GM19438 (cell line): ENCODE results near the gene TROAP.
"Not testable (repeated sequence)": the region's sequence is repeated elsewhere in the genome, so short reads cannot be mapped to it uniquely, and the experiment has no call there.

Experiments
- ATAC-seq: cut with Tn5 transposase; IDR thresholded peaks from one replicate; pipeline ENCODE4 v1.9.1; 2021; ENCODE audit warnings: low read depth; ENCODE audit not compliant: unreplicated experiment

Gene TROAP

DNA sequence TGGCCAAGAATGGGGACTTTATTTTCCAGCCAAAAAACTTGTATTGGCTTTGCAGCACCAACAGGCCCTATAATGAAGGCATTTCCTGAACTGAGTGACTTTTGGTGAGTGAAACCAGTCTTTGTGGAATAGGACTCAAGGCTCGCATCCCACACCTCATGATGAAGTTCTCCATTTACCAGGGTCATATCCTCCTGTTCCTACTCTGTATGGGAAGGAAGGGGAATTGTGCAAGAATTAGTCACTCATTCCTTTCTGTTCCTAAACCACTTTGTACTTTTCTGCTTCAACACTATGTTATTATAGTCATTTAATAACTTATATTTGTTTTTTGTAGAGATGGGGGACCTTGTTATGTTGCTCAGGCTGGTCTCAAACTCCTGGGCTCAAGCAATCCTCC, 41.9 kb downstream of the TROAP start:
- ATAC-seq: no peak

DNA sequence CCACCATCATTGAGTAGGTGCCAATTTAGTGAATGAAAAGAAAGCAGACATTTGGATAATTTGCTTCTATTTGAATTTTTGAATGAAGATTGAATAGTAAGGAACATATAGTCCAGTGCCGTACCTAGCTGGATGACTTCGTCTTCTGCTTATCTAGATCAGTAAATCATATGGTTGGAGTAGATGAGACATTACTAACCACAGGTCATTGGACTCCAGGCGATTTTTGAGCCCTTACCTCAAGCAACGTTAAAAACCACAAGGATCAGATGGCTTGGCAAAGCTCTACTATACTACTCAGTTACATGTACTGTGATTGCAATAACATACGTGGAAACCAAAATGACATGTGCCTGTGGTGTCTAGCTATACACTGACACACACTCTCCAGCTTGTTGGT, 42.5 kb downstream of the TROAP start:
- ATAC-seq: no peak

DNA sequence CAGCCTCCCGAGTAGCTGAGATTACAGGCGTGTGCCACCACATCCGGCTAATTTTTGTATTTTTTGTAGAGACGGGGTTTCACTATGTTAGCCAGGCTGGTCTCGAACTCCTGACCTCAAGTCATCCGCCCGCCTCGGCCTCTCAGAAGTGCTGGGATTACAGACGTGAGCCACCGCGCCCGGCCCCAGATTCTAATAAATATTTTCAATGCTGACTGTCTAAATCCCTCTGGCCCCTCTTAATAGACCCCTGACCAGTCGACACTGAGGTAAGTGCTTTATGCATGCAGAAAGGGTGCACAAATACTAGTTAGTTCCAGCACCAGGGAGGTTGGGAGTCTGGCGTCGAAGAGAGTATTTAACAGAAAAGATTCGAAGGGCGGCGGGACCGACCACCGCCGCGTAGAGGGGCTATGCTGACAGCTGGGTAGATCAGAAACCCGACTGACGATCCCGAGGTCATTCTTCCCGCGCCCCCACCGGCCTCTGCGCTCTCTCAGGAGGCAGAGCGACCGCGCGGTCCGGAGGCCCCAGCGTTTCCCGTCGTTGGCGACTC, 43.1 kb downstream of the TROAP start:
- no peak for ATAC-seq

DNA sequence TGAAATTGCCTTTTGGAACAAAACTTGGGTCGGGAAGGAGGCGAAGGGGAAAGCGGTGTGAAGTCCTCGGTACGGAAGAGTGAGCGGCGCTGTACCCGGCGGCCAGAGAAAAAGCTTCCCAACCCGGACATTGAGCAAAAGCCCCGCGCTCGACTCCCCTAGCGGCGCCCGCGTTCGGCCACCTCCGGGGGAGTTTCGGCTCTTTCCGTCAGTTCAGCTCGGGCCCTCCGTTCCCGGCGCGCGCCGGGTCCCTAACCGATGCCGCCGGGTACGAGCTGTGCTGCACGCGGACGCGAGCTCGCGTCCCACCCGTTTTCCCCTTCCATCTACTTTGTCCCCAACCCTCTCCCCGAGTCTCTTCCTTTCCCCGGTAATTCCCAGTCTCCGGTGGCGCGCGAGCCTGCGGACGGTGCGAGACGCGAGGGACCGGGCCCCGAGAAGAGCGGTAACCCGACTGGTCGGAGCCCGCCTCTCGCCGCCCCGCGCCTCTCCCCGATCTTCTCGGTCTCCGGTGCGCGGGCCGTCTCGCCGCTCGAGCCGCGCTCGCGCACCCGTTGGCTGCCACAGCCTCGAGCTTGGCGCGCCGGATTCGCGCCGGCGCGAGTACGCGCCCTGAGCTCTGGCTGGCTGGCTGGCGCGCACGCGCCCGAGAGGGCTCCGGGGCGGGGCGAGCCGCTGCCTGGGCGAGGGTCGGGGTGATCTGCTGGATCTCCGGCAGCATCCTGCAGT, 43.8 kb downstream of the TROAP start:
- ATAC-seq: no peak

DNA sequence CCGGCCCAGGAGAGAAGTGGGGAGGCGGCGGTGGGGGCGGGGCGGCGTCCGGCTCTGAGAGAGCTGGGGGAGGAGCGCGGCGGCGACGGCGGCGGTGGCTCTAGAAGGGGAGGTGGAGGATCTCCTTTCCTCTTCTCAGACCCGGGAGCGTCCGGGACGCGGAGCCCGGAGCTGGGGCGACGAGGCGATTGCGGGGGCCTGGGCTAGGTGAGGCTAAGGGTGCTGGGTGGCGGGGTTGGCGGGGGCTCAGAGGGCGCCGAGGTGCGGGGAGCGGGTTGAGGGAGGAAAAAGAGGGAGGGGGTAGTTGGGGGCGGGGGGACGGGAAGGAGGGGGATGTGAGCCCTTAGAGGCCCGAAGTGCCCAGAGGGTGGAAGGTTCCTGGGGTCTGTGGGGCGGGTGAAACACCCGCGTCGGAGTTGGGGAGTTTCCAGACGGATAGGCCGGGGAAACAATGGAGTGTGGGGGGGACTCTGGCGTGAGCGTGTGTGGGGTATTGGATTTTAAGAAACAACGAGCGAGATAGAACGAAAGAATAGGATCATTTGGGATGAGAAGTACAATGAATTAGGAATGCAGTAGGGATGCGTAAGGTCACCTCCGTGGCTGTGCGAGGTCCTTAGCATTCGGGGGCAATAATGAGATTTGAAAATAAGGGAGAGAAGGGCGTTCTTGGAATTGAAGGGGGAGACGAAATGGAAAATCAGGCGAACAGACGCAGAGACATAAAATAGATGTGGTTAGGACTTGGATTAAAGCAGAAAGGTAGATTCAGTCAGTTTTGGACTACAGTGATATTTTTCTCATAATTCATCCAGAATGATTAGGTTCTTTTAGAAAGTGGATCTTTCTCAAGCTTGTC, 44.6 kb downstream of the TROAP start, which contains the start of gene SPATS2:
SPATS2 (plus strand) TSS at position 82 of the 859 bp plus-strand sequence. CDS start 93,551 bp downstream, outside the sequence.
- no peak for ATAC-seq

DNA sequence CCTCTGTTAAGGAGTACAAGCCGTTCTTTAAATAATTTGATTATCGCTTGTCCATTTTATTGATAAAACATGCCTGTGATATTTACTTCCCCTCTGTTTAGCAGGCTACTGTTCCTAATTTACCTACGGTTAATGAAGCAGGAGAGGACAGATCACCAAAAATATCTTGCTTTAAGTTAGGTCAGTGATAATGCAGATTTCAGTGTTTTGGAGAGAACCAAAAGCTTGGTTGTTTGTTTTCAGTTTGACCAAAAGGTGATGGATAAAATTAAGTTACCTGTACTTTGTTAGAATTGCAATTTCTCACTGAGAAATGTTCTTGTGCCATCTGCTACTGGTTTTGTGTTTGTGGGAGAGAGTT, 45.2 kb downstream of the TROAP start:
- ATAC-seq: no peak

DNA sequence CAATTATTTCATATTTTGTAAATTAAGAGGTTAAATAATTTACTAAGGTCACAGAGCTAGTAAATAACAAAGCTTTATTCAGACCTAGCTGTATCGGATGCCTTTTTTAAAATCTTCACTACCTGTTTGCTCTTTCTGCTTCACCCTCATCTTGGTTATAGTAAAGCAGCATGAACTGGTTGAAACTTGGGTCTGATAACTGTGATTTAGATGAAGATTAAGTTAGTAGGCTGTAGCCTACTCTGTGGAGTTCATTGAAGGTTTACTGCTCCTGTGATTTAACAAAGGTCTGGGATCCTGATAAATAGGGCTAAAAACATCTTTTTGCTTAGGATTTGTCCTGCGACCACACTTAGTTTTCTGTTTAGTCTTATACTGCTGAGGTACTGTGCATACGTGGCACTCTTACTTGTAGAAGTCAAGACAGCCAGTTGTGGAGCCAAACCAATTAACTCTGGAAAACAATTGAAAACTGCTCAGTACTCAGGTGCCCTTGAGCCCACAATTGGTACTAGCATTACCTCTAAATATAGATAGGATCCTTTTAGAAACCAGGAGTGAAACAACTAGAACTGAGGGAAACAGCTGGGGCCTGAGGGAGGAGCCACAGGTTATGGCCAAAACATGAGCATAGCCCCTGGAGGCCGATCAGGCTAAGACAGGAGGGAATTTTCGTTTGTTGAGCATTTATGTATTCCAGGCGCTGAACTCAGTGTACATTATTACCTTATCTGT, 46.5 kb downstream of the TROAP start:
- peak; percentile 56 for ATAC-seq

DNA sequence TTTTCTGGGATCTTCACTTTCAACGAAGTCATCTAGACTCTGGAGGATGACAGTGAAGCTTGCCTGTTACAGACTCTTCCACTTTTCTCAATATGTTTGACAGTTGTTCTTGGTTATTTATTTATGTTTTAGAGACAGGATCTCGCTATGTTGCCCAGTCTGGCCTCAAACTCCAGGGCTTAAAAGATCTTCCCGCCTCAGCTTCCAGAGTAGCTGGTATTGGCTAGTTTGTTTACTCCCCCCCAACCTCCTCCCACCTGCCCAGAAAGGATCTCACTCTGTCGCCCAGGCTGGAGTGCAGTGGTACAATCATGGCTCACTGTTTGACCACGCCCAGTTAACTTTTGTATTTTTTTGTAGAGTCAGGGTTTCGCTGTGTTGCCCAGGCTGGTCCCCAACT, 47.5 kb downstream of the TROAP start:
- ATAC-seq: no peak

DNA sequence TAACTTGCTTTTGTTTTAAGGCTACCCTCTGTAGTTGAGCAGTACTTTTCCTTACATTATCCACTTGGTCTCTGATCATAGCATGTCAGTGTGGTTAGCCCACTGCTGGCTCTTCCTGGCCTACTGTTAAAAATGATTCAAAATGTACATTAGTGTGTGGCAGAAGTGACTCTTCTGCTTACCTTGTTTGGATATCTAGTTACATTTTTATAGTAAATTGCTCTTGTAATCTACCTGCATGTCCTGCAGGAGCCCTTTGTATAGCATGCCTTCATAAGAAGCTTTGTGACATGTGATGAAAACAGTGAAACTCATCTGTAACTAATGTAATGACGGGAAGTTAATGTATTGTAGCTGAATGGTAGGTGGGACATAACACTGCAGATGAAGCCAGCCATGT, 52.4 kb downstream of the TROAP start:
- no peak for ATAC-seq

DNA sequence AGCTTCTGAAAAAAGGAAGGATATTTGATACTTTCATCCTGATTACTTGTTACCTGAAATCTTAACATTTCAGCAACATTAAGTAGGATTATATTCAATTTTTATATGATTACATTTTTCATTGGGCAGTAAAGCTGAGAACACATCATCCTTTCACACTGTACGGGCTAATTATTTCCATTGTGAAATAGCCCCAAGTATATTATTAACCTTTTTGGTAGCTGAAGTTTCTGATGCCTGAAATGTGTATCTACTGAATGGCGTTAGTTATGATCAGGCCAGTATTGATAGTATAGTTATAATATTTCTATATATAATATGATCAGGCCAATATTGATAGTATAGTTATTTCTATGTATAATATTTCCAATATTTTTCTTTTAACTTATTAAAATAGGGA, 54.3 kb downstream of the TROAP start:
- no peak for ATAC-seq

DNA sequence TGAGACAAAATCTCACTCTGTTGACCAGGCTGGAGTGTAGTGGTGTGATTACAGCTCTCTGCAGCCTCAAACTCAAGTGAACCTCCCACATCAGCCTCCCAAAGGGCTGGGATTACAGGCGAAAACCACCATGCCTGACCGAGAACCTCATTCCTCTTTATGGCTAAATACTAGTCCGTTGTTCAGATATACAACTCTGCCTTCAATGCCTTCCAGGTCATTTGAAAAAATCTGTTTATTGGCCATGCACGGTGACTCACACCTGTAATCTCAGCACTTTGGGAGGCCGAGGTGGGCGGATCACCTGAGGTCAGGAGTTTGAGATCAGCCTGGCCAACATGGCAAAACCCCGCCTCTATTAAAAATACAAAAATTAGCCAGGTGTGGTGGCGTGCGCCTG, 57.1 kb downstream of the TROAP start:
- ATAC-seq: not testable (repeated sequence)
